Endothelial cell of hepatic sinusoid (primary cell): Measurements from ENCODE around the gene SEC24A.
"Not testable (repeated sequence)": the region's sequence is repeated elsewhere in the genome, so short reads cannot be mapped to it uniquely, and the experiment has no call there.

ENCODE experiments used
- in situ Hi-C: cut with HindIII; loops from 2 replicates; pipeline ENCODE4 v1.10.0; 2017; ENCODE audit warnings: low sequenced_read_pairs

Gene SEC24A

DNA sequence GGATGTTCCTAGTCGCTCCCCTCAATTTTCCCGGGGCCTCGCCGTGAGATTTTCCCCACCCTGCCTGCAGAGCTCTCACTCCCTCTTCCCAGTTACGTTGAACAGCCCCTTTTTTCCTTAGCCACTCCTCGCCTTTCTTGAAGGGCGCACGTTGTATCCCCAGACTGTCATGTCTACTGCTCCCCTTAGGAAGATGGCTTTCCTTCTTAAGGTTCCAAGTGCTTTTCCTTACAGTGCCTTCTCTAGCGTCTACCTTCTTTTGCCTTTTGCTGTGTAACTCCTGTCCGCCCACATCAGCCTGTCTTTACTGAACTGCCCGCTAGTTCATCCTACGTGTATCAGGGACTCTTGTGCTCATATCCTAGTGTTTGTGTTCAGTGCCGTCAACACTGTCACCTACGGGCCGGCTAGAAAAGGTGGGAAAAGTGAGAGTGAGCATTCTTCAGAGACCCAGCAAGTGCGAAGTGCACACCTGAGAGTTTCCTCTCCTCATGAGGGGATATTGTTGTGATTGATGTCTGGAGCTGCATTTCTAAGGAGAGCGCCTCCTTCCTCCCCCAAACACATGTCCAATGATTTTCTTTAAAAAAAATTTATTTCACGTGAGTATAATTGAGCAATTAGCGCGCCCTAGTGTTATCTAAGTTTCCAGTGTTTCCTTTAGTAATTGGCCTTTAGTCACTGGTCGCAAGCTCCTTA, 90.5 kb downstream of the SEC24A start:
- in situ Hi-C loops, result no loop called here

DNA sequence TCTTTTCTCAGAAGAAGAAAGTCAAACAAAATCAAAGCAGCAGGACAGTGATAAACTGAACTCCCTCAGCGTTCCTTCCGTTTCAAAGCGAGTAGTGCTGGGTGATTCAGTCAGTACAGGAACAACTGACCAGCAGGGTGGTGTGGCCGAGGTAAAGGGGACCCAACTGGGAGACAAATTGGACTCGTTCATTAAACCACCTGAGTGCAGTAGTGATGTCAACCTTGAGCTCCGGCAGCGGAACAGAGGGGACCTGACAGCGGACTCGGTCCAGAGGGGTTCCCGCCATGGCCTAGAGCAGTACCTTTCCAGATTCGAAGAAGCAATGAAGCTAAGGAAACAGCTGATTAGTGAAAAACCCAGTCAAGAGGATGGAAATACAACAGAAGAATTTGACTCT, 92.5 kb downstream of the SEC24A start:
- in situ Hi-C loops, result no loop called here

- in situ Hi-C loops, result no loop called here
These were observed 93.5 kb downstream of the SEC24A start for GRCh38 chr5:134742134-134742533.

DNA sequence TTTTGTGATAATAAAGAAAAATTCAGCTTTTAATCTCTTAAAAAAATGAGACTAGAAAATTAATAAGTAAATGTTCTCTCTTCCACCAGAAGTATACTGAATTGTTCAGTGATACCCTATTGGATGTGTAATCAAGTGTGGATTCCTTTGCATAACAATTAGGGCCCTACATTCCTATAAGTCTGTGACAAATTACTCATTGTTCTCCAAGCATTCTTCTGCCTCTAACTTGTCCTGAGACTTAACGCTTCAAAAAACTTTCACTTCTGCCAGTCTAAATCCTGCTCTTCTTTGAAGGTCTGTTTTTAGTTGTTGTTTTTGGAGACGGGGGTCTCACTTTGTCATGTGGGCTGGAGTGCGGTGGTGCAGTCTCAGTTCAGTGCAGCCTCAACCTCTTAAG, 100.8 kb downstream of the SEC24A start:
- in situ Hi-C loops, result no loop called here

DNA sequence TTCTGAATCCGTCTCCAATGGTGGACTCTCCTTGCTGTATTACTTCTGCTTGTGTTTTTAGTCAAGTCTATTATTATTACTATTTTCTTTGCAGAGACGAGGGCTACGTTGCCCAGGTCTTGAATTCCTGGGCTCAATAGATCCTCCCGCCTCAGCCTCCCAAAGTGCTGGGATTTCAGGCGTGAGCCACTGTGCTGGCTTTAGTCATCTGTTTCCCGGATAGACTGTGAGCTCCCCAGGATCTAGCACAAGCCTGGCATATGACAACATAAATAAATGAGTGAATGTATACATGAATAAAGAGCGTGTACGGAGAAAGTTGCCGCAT, 109.6 kb downstream of the SEC24A start:
- in situ Hi-C loops, result loop anchor here (5.0 kb wide), 1 partner anchor 81 kb away; no protein-coding TSS in a partner anchor

GRCh38 chr5:134758504-134759341, 110.1 kb downstream of the SEC24A start, which contains the start of gene DDX46:
Gene DDX46, plus strand, starts transcription at chr5:134758779. Its CDS starts 160 bp downstream, at chr5:134758939.
- in situ Hi-C loops, result loop anchor here (5.0 kb wide), 1 partner anchor 81 kb away; no protein-coding TSS in a partner anchor

GRCh38 chr5:134767528-134768291, 119.1 kb downstream of the SEC24A start:
- in situ Hi-C loops, result not testable (repeated sequence)

- in situ Hi-C loops, result no loop called here
These were observed 120.6 kb downstream of the SEC24A start for GRCh38 chr5:134769206-134769605.

- in situ Hi-C loops, result loop anchor here (5.0 kb wide), 1 partner anchor 85 kb away; no protein-coding TSS in a partner anchor
These were observed 124.0 kb downstream of the SEC24A start for GRCh38 chr5:134772461-134773125.

GRCh38 chr5:134777366-134777765, 128.8 kb downstream of the SEC24A start:
- in situ Hi-C loops, result no loop called here
